Activated T-cell treated with anti-CD3 and anti-CD28 coated beads for 1 hour (primary cell): ENCODE measurements around the gene PLEKHM3.

ENCODE experiments used
- DNase-seq: peaks from one replicate; pipeline ENCODE4 v3.0.0-alpha.2; 2020; ENCODE audit warnings: low read depth

Gene PLEKHM3

DNA sequence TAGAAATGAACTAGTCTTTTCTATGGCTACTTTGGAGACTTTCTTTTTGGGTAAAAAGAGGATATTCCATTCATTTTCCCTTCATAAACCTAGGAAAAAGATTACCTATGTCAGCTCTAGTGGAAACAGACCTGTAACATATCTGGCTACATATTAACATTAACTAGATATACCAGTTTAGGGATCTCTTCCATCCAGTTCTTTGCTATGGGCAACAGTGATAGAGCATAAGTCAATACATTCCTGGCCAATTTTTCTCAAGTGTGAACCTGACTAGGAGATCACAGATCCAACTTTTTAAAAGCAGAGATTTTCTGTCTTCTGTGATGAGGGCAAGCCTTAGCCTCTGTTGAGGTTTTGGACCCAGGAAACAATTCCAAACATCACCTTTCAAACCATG lies 34.5 kb downstream of the PLEKHM3 start:
- DNase-seq = no peak

DNA sequence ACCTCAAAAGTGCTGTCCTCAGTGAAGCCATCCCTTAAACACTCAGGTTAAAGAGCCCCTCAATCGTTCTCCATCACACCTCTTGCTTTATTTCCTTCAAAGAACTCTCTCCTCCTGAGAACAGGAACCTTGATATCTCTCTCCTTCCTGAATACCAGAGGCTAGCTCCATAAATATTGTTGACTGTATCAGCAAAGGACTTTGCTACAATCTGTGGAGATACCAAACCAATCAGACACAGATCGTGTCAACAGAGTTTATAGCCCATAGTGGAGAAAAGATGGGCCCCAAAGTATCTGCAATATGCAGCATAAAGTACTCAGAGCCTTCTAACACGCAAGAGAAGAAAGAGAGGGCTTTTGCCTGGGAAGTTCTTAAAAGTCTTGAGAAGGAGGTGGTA lies 36.4 kb downstream of the PLEKHM3 start:
- DNase-seq = no peak

DNA sequence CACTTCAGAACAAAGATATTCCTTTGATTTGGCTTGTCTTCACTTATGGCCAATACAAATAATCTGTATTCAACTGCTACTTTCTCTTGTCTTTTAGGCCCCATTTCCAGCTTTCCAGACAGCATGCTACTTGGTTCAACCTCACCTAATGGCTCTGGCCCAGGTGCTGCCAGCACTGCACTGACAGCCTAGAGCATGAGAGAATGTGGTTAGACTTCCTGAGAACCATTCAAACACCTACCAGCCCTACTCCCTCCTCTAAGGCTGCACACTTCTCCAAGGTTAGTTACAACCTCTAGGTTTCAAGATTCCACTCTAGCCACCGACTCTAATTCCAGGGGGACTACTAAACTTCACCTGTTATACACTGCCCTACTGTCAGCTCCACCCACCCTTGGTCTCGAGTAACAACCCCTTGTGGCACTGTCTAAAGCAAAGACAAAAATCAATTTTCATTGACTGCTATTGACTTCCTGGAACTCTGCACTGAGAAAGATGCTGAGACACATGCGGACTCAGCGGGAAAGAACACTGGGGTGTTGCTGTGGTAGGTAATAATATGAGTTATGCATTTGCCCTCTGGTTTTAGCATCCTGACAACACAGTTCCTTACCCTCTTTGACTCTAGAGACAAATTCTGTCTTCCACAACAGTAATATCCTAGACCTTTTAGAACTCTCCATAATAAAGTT lies 38.2 kb downstream of the PLEKHM3 start:
- no peak for DNase-seq

DNA sequence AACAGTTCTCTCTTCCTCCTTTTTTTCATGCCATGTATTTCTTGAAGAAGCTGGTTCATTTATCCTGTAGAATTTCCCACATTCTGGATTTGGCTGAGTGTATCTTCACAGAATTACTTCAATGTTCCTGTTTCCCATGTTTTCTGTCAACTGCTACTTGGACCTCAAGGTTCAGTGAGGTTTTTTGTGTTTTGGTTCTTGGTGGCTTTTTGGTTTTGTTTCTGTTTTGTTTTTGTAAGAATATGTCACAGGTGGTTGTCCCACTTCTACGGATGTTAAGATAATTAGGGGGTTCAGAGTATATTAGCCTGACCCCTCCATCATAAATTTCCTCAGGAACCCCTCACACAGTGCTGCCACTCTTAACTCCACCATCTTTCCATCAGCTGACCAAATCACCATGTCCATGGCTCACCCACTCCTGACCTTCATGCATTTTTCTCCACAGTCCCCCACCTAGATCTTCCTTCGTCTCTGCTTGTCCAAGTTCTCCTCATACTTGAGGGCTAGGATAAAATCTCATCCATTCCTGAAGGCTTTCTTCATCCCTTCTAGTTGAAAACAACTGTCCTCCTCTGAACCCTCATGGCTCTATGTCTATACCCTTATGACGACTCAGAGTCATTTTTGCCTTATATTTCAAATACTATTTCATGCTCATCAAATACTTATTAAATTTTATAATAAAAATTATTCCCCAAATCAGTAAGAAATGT lies 40.4 kb downstream of the PLEKHM3 start:
- no peak for DNase-seq

- DNase-seq = no peak
These were observed 41.7 kb downstream of the PLEKHM3 start for GRCh38 chr2:207983641-207984042.

- no peak for DNase-seq
These were observed 47.0 kb downstream of the PLEKHM3 start for GRCh38 chr2:207978177-207978948.

GRCh38 chr2:207975921-207976320 lies 49.4 kb downstream of the PLEKHM3 start:
- no peak for DNase-seq

DNA sequence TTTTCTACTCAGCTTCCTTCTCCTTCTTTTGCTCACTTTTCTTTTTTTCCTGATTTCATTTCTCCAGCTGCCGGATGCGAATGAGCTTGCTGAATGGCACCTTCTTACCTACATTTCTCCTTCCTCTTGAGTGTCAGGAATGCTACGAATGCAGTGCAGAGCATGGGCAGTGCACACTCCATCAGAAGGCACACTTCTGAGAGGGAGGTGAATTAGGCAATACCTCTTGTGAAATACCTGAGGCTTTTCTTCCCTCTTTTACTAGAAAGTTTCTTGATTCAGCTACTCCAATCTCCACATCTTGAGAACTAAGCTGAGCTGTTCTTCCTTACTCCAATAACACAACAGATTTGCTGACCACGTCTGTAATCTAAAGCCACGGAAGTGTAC lies 51.1 kb downstream of the PLEKHM3 start:
- no peak for DNase-seq

DNA sequence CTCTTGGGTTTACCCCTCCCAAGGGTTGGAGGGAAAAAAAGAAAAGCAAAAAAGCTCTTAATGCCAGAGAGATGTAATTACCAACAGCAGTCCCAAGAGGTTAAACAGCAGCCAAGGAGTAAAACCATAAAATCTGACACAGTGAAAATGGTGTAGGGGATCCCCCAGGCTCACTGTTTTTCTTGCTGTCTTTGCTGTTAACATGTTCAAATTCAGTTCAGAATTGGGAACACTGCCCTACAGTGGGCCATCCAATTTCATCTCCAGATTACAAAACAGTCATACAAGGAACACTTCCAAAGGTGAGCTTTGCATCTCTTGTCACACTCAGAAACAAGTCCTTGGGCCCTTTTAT lies 54.5 kb downstream of the PLEKHM3 start:
- DNase-seq = no peak

DNA sequence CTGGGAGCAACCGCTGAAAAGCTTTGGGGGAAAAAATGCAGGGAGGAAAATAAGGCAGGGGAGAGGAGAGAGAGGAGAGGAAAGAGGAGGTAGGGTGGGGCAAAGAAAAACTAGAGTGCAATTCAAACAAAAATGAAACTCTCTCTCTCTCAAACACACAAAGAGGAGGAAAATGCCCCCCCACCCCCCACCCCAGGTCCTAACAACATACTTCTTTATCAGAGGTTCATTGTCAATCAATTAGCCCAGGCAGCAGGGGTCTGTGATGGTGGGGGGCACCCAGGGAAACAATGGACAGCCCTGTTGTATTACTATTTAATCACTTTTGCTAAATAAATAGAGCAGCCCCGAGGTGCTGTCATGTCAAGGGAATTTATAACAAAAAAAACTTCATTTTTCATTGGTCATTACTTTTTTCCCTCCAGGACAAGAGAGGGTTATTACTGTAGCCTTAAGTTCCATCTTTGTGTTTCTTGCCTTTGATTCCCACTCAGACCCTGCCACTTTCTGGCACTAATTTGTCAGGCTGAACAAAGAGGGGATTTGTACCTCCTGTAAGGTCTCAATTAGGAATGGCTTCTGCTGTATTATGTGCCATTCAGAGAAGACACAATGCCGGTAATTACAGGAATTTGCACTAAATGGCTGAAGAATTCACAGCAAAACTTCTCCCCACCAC lies 55.0 kb downstream of the PLEKHM3 start:
- no peak for DNase-seq

DNA sequence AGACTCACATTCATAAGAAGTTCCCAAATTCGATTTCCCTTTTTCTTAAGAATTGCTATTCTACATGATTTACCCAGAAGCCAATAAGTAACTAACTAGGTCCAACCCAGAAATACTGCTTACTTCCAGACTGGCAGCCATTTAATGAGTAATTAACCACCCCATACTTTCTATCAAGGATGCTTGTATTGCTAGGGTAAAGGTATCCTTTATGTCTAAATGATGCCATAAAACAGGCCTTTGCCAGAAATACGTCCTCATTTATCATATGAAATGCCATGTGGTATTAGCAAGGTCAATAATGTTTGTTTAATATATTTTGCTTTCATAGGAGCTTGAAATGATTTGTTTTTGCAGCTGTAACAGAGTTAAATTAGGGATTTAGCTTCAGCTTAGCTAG lies 56.1 kb downstream of the PLEKHM3 start:
- no peak for DNase-seq

DNA sequence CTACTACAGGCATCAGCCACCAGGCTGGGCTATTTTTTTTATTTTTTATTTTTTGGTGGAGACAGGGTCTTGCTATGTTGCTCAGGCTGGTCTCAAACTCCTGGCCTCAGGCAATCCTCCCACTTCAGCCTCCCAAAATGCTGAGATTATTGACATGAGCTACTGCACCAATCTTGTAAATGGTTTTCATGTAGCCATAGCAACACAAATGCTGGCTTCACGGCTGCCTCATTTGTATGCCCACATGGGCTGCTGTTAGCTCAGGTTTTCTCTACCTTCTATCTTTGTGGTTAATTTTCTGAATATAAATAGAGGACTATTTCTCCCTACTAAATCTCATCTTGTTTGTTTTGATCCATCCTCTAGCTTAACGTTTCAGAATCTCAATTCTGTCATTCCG lies 58.2 kb downstream of the PLEKHM3 start:
- no peak for DNase-seq

GRCh38 chr2:207960911-207961310 lies 64.4 kb downstream of the PLEKHM3 start:
- no peak for DNase-seq

- no peak for DNase-seq
These were observed 65.2 kb downstream of the PLEKHM3 start for GRCh38 chr2:207960090-207960489.

DNA sequence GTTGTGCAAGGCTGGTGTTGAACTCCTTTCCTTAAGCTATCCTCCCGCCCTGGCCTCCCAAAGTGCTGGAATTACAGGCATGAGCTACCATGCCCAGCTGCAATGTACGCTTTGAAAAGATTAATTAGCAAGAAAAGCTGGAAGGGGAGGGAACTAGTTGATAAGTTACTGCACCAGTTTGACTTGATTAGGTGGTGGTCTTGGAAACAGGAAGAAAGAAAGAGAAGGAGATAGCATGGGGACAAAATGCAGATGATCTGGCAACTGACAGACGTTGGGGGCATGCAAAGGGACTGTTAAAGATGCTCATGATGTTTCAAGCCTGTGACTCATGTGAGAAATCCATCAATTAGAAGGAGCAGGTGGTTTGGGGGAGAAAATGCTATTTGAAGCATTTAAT lies 68.6 kb downstream of the PLEKHM3 start:
- DNase-seq = no peak

DNA sequence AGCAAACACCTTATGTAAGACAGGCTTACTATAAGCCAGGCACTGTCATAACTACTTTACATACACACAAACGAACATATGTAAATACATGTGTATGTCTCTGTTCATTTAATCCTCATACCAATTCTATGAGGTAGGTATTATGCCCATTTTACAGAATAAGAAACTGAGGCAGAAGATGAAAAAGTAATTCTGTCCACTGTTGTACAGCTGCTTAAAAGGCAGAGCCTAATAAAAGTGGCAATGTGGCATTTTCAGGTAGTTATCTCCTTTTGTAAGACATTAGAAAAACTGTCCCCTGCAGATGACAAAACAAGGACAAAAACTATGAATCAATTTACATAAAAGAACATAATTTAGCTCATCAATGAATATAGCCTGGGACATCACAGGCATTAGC lies 69.9 kb downstream of the PLEKHM3 start:
- DNase-seq = no peak

DNA sequence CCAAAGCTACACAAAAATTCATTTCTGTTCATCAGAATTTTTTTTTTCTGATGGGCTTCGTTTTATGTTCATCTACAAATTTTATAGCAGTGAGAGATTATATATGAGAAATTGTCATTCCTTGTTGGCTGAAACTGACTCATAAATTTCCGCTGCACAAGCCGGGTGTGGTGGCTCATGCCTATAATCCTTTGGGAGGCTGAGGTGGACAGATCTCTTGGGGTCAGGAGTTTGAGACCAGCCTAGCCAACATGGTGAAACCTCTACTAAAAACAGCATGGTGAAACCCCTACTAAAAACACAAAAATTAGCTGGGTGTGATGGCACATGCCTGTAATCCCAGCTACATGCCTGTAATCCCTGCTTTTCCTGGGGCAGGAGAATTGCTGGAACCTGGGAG lies 72.0 kb downstream of the PLEKHM3 start:
- no peak for DNase-seq

DNA sequence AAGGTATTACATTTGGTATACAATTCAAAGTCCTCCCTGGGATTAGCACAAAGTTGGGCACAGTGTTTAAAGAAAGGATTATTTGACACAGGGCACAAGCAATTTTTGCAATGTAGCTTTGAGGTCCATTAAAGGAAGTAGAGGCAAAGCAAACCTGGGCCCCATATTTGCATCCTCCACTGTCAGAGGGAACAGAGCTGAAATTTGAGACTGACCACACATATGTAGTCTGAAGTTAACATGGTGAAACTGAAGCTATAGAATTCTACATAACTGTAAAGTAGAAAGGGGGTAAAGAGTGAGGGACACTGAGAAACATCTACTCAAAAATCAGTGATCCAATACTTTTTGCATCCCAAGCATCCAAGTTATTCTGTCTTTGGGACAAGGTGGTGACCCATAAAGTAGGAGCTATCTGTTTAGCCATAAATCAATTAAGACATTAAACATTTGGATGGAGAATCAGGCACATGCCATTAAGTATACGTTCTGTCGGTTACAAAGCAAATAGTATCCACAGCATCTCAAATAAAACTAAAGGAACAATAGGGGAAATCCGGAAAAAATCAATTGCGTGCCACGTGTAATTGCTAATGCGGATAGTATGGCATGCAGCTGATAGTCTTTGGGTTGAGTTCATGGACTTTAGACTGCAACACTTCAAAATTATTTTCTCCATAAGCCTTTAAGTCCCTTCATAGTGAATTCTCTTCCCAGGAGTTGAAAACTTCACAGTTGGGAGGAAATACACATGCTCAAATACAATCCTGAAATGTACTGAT lies 72.6 kb downstream of the PLEKHM3 start:
- DNase-seq = no peak

DNA sequence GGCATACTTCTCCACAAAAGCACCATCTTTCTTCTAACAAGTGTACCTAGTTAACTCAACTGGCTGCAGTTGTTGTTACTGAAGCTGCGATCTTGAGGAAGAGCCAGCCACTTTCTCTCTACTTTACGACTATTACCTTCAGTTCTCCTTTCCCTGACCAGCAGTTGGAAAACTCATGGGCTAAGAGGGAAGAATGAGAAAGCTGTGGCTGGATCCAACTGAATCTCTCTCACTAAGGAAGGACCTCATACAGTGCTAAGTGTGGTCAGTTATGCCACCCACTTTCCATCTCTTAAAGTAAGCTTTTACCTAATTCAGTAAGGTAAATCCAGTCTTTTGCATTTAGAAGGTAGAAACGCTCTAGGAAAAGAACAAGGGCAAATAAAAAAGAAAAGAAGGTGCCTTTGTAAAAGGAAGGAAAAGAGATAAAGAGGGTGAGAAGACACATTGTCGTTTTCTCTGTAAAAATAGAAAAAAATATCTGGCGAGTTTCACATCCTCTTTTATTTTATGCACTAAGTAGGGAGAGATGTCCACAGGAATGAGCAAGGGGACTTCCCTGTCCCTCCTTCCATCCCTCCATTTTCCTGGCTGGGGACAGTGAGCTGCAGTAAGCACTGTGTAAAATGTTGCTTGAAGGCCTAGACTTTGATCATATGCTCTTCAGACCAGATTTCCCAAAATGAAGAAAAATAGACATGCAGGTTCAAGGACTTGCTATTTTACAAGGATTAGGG lies 73.4 kb downstream of the PLEKHM3 start:
- DNase-seq = no peak

DNA sequence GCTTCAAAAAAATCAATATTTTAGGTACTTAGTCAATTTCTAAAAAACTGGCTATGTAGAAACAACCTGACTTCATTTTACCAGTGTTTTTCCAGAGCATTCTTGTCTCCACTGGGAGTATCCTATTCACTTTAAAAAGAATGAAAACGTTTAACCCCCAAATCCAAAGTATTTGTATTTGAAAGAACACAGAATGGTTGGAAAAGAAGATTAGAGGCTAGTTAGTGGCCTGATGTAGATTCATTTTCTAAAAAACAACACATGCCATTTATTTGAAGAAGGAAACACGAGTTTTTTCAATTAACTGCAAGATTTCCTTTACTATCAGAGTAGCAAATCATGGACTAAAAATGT lies 74.6 kb downstream of the PLEKHM3 start:
- no peak for DNase-seq

GRCh38 chr2:207950063-207950760 lies 75.1 kb downstream of the PLEKHM3 start:
- no peak for DNase-seq
